Activated CD4-positive, alpha-beta T cell treated with anti-CD3 and anti-CD28 coated beads, Interleukin-2, amount 50 U/mL, for 4 hours (primary cell): ENCODE measurements around the gene TTC19.

Source experiments
- DNase-seq, 2 experiments: peaks; one replicate each; pipeline ENCODE4 v3.0.0-alpha.2; 2020

Gene TTC19

GRCh38 chr17:15999141-15999973 lies at the start of gene TTC19, which contains the start of gene ZSWIM7:
TTC19 (plus strand) TSS chr17:15999824; CDS start chr17:15999849, 25 bp downstream.
ZSWIM7 (minus strand) TSS chr17:15999704; CDS start chr17:15999594, 110 bp downstream.
- peak; percentile 82 to 84 for DNase-seq

GRCh38 chr17:15951368-15952047 lies 48.1 kb upstream of the TTC19 start:
- no peak for DNase-seq

DNA sequence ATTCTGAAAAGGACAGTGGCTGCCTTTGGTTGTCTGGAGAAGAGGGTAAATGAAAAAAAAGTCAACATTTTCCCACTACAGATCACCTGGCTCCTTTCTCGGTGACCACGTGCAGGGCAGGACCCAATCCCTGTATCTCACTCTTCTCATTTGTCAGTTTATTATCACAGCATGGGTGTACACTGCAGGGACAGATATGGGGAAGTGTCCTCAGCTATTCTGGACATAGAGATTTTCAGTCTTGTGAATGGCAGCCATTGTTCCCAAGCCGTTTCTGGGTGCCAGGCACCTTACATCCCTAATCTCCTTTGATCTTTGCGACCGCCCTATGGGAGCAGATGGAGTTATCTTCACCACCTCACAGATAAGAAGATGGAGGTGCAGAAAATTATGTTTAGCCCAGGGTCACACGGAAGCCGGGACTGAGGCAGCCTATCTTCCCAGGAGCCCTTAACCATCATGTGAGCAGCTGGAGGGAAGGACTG lies 47.5 kb upstream of the TTC19 start:
- DNase-seq = no peak

DNA sequence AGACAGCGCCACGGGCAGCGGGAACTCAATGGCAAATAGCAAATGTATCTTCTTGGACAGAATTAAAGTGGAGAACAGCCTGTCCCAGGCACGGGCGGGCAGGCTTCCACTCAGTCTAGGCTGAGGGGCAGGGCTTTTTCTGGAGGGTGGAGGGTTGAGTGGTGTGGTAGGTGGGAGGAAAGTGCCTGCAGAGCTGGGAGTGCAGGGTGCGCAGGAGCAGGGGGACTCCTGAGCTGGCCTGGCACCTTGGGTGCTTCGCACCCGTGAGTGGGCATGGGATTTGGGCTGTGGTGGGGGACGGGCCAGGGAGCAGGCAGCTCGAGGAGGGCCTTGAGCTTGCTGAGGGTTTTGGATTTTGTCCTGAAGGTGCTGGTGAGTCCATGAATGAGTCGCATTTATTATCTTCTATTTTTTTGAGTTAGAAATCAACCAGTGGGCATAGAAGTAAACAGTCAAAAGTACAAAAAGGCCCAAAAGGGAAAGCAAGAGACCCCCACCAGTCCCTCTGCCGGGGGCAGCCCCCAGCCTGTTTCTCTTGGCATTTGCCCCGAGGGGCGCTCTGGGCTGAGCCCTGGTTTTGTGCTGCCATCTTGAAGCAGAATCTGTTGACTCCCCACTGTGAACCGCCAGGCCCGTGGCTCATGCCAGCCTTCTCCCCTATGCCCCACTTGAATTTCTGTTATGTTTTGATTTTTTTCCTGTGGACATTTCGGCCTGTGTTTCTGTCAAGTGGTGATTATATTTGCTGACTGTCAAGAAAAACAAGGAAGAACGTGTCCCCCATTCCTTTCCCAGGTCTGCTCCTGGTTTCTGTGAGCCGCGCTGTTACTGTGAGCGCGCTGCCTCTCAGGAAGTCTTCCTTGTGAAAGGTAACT lies 46.5 kb upstream of the TTC19 start:
- no peak for DNase-seq

DNA sequence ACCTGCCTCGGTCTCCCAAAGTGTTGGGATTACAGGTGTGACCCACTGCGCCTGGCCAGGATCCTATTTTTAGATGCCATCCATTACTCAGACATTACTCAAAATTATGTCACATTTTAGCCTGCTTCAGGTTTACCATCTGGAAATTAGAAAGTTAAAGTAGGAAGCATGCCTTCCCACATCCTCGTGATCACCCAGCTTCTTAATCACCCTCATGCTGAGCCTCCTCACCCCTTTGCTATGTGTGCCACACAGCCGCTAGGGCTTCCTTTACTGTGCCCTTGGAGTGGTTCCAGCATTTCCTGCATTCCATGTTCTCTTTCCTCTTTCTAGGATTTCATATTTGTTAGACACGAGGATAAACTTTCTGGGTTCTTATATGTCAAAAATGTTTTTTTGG lies 45.4 kb upstream of the TTC19 start:
- no peak for DNase-seq

DNA sequence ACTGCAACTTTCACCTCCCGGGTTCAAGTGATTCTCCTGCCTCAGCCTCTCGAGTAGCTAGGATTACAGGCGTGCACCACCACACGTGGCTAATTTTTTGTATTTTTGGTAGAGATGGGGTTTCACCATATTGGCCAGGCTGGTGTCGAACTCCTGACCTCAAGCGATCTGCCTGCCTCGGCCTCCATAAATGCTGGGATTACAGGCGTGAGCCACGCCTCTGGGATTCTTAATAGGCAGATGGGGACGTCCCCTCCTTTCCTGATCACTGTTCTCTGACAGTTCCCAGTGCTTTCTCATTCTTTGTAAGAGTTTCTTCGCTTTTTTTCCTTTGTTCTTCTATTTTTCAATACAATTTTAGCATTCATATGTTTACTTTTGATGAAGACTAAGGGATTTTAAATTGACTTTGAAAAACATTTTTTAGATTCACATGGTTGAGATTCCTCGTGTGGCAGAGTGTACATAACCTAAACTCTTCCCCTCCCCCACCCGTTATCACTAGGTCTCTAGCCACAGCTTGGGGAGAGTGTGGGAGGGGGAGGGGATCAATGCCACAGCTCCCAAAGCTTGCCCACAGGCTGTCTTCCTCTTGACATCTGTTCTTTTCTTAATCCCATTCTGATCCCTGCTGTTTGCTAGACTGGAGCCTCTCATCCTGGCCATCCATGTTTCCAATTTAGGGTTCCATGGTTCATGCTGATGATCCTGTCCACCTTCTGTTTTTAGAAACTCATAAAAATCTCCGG lies 43.7 kb upstream of the TTC19 start:
- DNase-seq = no peak

GRCh38 chr17:15957206-15957605 lies 42.4 kb upstream of the TTC19 start:
- peak in 1 of 2 experiments; percentile 4 for DNase-seq

- DNase-seq = no peak
Measured at GRCh38 chr17:15957608-15958307, 41.9 kb upstream of the TTC19 start.

- DNase-seq = no peak
Measured at GRCh38 chr17:15958484-15958854, 41.2 kb upstream of the TTC19 start.

- DNase-seq = no peak
Measured at GRCh38 chr17:15963670-15964110, 35.9 kb upstream of the TTC19 start.

DNA sequence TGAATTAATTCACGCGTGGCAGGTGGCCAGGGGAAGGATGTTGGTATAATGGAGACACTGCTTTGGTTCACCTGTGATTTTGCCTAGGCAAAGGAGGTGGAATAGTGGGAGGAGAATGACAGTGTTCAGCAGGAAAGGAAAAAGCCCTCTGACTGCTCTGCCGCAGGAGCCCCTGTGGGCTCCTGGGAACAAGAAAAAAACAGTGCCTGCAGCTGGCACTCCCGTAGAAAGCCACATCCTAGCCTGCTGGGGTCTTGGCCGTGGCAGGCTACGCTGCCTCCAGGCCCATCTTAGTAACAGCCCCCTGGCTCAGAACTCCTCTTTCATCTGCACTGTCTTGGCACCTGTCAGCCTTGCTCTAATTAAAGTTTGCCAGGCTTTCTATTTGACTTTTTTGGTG lies 34.1 kb upstream of the TTC19 start:
- no peak for DNase-seq

DNA sequence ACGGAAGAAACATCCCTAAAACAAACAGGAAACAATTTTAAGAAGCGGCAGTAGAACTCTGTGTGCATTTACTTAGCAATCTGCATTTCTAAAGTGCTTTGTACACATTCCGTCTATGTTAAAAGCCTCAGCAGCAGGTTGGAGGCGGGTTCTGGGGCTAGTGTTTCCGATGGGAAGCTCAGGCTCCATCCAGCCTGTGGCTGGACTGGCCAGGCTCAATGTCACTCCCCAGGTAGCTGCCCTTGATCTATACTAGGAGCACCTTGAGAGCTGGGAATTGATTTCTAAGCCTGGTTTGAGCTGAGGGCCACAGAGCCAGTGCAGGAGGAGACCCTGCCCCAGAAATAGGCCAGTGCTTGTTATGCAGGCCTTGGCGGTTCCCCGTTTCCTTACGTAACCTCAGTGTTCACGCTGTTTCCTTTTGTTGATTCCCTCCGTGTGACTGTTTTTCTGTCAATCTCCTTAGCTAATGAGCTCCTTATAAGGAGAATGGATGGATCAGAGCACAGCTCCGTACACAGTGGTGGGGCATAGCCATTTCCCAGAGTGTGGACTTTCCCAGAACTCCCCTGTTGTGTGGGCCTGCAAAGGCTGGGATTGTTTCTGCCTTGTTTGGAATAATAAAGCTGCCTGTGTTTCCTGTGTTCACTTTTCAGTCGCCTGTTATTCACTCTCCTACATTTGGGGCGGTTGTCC lies 33.3 kb upstream of the TTC19 start:
- DNase-seq = no peak

DNA sequence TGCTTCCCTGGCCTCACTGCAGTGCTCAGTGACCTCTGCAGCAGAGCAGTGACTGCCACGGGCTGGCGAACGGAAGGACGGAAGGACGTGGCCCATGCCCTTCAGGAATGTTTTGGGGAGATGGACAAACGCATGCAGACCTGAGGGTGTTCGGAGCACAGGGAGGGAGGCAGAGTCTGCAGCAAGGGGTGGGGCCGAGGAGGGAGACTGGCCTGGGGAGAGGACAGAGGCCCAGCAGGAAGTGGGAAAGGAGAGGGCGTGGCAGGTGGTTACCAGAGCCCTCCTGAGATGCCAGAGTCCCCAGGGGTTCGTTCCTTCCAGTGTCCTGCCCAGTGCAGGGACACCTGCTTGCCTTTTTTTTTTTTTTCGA lies 32.8 kb upstream of the TTC19 start:
- no peak for DNase-seq

GRCh38 chr17:15967706-15968399 lies 31.8 kb upstream of the TTC19 start:
- no peak for DNase-seq

GRCh38 chr17:15969463-15969862 lies 30.2 kb upstream of the TTC19 start:
- no peak for DNase-seq

DNA sequence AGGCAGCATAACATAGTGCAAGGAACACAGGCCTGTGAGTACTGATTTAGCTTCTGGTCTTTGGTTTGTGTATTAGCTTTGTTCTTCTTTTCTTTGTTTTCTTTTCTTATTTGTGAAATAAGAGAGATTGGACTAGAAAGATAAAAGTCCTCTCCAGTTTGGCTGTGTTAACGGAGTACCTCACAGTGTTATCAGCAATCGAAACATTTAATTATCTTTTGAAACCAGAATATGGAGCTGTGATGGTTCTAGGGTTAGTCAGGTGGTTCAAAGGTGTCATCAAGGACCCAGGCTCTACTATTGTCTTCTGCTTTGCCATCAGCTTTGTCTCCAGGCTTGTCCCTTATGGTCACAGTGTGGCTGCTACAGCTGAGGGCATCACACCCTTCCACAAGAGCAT lies 29.1 kb upstream of the TTC19 start:
- no peak for DNase-seq

- no peak for DNase-seq
Measured at GRCh38 chr17:15971098-15971678, 28.4 kb upstream of the TTC19 start.

- DNase-seq = no peak
Measured at GRCh38 chr17:15971882-15972281, 27.7 kb upstream of the TTC19 start.

GRCh38 chr17:15972497-15972951 lies 27.1 kb upstream of the TTC19 start:
- no peak for DNase-seq

DNA sequence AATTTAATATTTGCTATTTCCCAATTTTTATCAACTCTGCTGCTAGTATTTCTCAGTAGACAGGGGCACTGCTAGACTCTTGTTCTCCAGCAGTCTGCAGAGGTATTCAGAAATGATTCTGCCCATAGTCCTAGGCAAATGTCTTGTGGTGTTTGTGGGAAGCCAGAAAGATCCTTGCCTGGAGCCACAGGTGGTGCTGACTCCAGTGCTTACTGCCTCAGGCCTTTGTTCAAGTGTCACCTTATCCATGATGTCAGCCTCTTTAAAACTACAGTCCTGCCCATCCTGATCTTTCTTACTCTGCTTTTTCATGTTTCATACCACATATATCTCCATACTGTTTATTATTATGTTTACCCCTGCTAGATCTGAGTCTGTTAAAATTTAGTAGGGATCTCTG lies 26.6 kb upstream of the TTC19 start:
- no peak for DNase-seq
